ENCODE measurements around the gene WDR90.

Gene WDR90

GRCh38 chr16:658679-659571 lies 9.8 kb downstream of the WDR90 start:
- DNase-seq (ENCODE audit: low spot score), result no peak
- no peak for TF ChIP-seq CTCF (IDR thresholded peaks at IDR 0.05; ENCODE audit: extremely low read depth, missing control alignments)

GRCh38 chr16:659618-660017 lies 10.5 kb downstream of the WDR90 start:
- TF ChIP-seq CTCF (IDR thresholded peaks at IDR 0.05; ENCODE audit: extremely low read depth, missing control alignments), result no peak
- no peak for DNase-seq (ENCODE audit: low spot score)

- no peak for DNase-seq (ENCODE audit: low spot score)
- no peak for TF ChIP-seq CTCF (IDR thresholded peaks at IDR 0.05; ENCODE audit: extremely low read depth, missing control alignments)
These were observed 10.9 kb downstream of the WDR90 start for GRCh38 chr16:660132-660458.

DNA sequence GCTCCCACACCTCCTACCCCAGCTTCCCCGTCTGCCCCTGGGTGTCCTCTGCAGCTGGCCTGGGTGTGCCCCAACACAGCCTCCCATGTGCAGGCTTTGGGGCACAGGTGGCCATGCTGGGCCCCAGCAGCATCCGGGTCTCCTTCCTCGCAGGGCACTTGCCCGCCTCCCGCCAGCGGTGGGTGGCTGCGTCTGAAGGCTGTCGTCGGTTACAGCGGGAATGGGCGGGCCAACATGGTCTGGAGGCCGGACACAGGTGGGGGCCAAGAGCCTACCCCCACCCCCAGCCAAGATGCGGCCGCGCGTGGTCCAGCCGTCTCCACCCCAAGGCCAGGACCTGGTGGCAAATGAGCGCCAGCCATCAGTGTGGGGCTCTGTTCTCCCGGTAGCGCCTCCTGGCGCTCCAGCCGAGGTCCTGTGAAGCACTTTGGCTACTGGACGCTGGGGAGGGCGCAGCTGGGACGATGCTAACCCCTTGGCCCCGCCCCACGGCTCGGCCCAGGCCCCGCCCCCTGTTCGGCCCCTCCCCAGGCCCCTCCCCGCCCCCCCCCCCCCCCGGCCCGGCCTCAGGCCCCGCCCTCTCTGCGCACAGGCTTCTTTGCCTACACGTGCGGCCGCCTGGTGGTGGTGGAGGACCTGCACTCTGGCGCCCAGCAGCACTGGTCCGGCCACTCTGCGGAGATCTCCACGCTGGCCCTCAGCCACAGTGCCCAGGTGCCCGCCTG lies 11.5 kb downstream of the WDR90 start:
- TF ChIP-seq CTCF (IDR thresholded peaks at IDR 0.05; ENCODE audit: extremely low read depth, missing control alignments), result peak; percentile 47
- peak; percentile 97 for DNase-seq (ENCODE audit: low spot score)

- no peak for TF ChIP-seq CTCF (IDR thresholded peaks at IDR 0.05; ENCODE audit: extremely low read depth, missing control alignments)
- no peak for DNase-seq (ENCODE audit: low spot score)
These were observed 12.1 kb downstream of the WDR90 start for GRCh38 chr16:661184-661821.

DNA sequence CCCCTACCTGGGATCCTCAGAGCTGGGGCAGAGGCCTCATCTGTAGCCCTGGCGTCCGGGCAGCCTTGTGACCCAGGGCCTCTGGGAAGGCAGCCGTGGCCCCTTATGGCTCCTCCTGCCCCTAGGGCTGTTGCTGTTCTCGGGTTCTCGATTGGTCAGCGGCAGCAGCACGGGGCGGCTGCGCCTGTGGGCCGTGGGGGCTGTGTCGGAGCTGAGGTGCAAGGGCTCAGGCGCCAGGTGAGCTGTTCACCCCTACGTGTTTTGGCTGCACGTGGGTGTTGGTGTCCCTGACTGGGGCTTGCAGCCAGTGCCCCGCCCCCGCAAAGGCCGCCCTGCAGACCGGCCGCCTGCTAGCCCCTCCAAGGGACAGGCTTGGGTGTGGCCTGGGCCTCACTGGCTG lies 12.9 kb downstream of the WDR90 start:
- no peak for TF ChIP-seq CTCF (IDR thresholded peaks at IDR 0.05; ENCODE audit: extremely low read depth, missing control alignments)
- no peak for DNase-seq (ENCODE audit: low spot score)

DNA sequence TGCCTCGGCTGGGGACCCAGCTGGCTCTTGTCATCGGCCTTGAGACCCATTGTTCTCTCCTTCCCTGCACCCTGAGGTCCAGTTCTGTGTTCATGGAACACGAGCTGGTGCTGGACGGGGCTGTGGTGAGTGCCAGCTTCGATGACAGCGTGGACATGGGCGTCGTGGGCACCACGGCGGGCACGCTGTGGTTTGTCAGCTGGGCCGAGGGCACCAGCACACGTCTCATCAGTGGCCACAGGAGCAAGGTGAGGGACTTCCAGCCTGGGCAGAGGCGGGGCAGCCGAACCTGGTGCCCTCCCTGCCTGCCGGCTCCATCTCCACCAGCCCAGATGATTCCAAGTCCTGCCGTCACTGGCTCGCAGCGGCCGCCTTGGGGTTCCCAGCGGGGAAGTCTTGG lies 13.4 kb downstream of the WDR90 start:
- TF ChIP-seq CTCF (IDR thresholded peaks at IDR 0.05; ENCODE audit: extremely low read depth, missing control alignments), result no peak
- no peak for DNase-seq (ENCODE audit: low spot score)
